HEK293 (cell line): ENCODE data around the gene GMDS.

Source experiments
- GFI1B ChIP-seq: fragments of 450-650 bp; formaldehyde crosslinking; IDR thresholded peaks from 2 replicates; pipeline ENCODE4 v1.5.1; 2016; ENCODE audit warnings: missing biosample characterization, missing genetic modification characterization
- GLI4 ChIP-seq: fragments of 450-650 bp; formaldehyde crosslinking; IDR thresholded peaks from 2 replicates; pipeline ENCODE4 v1.5.1; 2016; ENCODE audit warnings: missing biosample characterization, missing genetic modification characterization
- INSM2 ChIP-seq: fragments of 450-650 bp; formaldehyde crosslinking; IDR thresholded peaks from 2 replicates; pipeline ENCODE4 v1.5.1; 2016; ENCODE audit warnings: missing biosample characterization, missing genetic modification characterization
- PRDM4 ChIP-seq: fragments of 450-650 bp; formaldehyde crosslinking; IDR thresholded peaks from 2 replicates; pipeline ENCODE4 v1.5.1; 2017; ENCODE audit warnings: missing biosample characterization, missing genetic modification characterization
- PRDM6 ChIP-seq: fragments of 450-650 bp; formaldehyde crosslinking; IDR thresholded peaks from 2 replicates; pipeline ENCODE4 v1.5.1; 2017; ENCODE audit warnings: missing biosample characterization, missing genetic modification characterization
- REPIN1 ChIP-seq: fragments of 450-650 bp; formaldehyde crosslinking; IDR thresholded peaks from 2 replicates; pipeline ENCODE4 v1.5.1; 2017; ENCODE audit warnings: missing biosample characterization, missing genetic modification characterization, low read depth
- SP2 ChIP-seq: fragments of 450-650 bp; formaldehyde crosslinking; IDR thresholded peaks from 2 replicates; pipeline ENCODE4 v1.5.1; 2016; ENCODE audit warnings: missing biosample characterization, missing genetic modification characterization
- ZBTB17 ChIP-seq: fragments of 450-650 bp; formaldehyde crosslinking; IDR thresholded peaks from 2 replicates; pipeline ENCODE4 v1.5.1; 2016; ENCODE audit warnings: missing biosample characterization, missing genetic modification characterization
- ZNF114 ChIP-seq: fragments of 450-650 bp; formaldehyde crosslinking; IDR thresholded peaks from 2 replicates; pipeline ENCODE4 v1.5.0; 2017; ENCODE audit warnings: missing biosample characterization, missing genetic modification characterization
- ZNF211 ChIP-seq: fragments of 450-650 bp; formaldehyde crosslinking; IDR thresholded peaks from 2 replicates; pipeline ENCODE4 v1.5.1; 2016; ENCODE audit warnings: low read depth, missing biosample characterization, missing genetic modification characterization
- ZNF341 ChIP-seq: fragments of 450-650 bp; formaldehyde crosslinking; IDR thresholded peaks from 2 replicates; pipeline ENCODE4; 2016; ENCODE audit warnings: low read depth, missing biosample characterization, missing genetic modification characterization
- ZNF350 ChIP-seq: fragments of 450-650 bp; formaldehyde crosslinking; IDR thresholded peaks from 2 replicates; pipeline ENCODE4 v1.5.0; 2017; ENCODE audit warnings: missing biosample characterization, mild to moderate bottlenecking, missing genetic modification characterization
- ZNF37A ChIP-seq: fragments of 450-650 bp; IDR thresholded peaks from 2 replicates; pipeline ENCODE4 v1.5.1; 2018; ENCODE audit warnings: missing biosample characterization, missing genetic modification characterization
- ZNF394 ChIP-seq: fragments of 450-650 bp; formaldehyde crosslinking; IDR thresholded peaks from 2 replicates; pipeline ENCODE4 v1.5.1; 2016; ENCODE audit warnings: missing biosample characterization, missing genetic modification characterization, mild to moderate bottlenecking, moderate library complexity, borderline replicate concordance
- ZNF514 ChIP-seq: fragments of 450-650 bp; formaldehyde crosslinking; IDR thresholded peaks from 2 replicates; pipeline ENCODE4 v1.5.1; 2016; ENCODE audit warnings: missing biosample characterization, missing genetic modification characterization
- ZNF544 ChIP-seq: fragments of 450-650 bp; formaldehyde crosslinking; IDR thresholded peaks from 2 replicates; pipeline ENCODE4 v1.5.0; 2017; ENCODE audit warnings: missing biosample characterization, missing genetic modification characterization
- ZNF549 ChIP-seq: fragments of 450-650 bp; IDR thresholded peaks from 2 replicates; pipeline ENCODE4 v1.5.1; 2018; ENCODE audit warnings: missing biosample characterization, missing genetic modification characterization, mild to moderate bottlenecking, inconsistent platforms, moderate library complexity
- ZNF555 ChIP-seq: fragments of 450-650 bp; formaldehyde crosslinking; conservative IDR thresholded peaks from 2 replicates; pipeline ENCODE4 v1.5.1; 2017; ENCODE audit warnings: missing biosample characterization, mild to moderate bottlenecking, missing genetic modification characterization, inconsistent platforms
- ZNF558 ChIP-seq: fragments of 450-650 bp; formaldehyde crosslinking; IDR thresholded peaks from 2 replicates; pipeline ENCODE4 v1.5.1; 2016; ENCODE audit warnings: missing biosample characterization, missing genetic modification characterization
- ZNF561 ChIP-seq: fragments of 450-650 bp; IDR thresholded peaks from 2 replicates; pipeline ENCODE4 v1.5.1; 2018; ENCODE audit warnings: missing biosample characterization, missing genetic modification characterization, borderline replicate concordance
- ZNF585B ChIP-seq: fragments of 450-650 bp; formaldehyde crosslinking; IDR thresholded peaks from 2 replicates; pipeline ENCODE4 v1.5.1; 2016; ENCODE audit warnings: missing biosample characterization, missing genetic modification characterization
- ZNF660 ChIP-seq: fragments of 450-650 bp; IDR thresholded peaks from 2 replicates; pipeline ENCODE4 v1.5.1; 2018; ENCODE audit warnings: missing biosample characterization, mild to moderate bottlenecking, missing genetic modification characterization
- ZNF677 ChIP-seq: fragments of 450-650 bp; IDR thresholded peaks from 2 replicates; pipeline ENCODE4 v1.5.0; 2018; ENCODE audit warnings: missing biosample characterization, mild to moderate bottlenecking, missing genetic modification characterization, moderate library complexity
- ZNF692 ChIP-seq: fragments of 450-650 bp; formaldehyde crosslinking; IDR thresholded peaks from 2 replicates; pipeline ENCODE4 v1.5.1; 2016; ENCODE audit warnings: missing biosample characterization, missing genetic modification characterization
- ZNF707 ChIP-seq: fragments of 450-650 bp; formaldehyde crosslinking; IDR thresholded peaks from 2 replicates; pipeline ENCODE4 v1.5.1; 2016; ENCODE audit warnings: missing biosample characterization, missing genetic modification characterization
- ZNF792 ChIP-seq: fragments of 450-650 bp; formaldehyde crosslinking; IDR thresholded peaks from 2 replicates; pipeline ENCODE4 v1.5.1; 2016; ENCODE audit warnings: missing biosample characterization, missing genetic modification characterization
- ZSCAN4 ChIP-seq: fragments of 450-650 bp; formaldehyde crosslinking; IDR thresholded peaks from 2 replicates; pipeline ENCODE4 v1.5.1; 2017; ENCODE audit warnings: missing biosample characterization, missing genetic modification characterization

GMDS gene

GRCh38 chr6:2028457-2029038 lies 216.9 kb downstream of the GMDS start (continued):
- peak; percentile 96 for TF ChIP-seq ZNF561
- 0 out of 2 replicates have a peak, but pooled peaks have one; percentile 24 for TF ChIP-seq ZNF37A (tag by site-specific recombination)
- peak; percentile 76; the same call in 1 of the 2 replicates for TF ChIP-seq ZNF394 (tag by site-specific recombination)
- no peak for TF ChIP-seq ZNF707
- no peak for TF ChIP-seq ZNF350 (tag by site-specific recombination)
- TF ChIP-seq ZNF792 (tag by site-specific recombination) = peak; percentile 80; the same call in 1 of the 2 replicates
- no peak for TF ChIP-seq GLI4
- peak; percentile 49 for TF ChIP-seq SP2 (tag by site-specific recombination)
- peak; percentile 99 for TF ChIP-seq INSM2 (tag by site-specific recombination)
- peak; percentile 96 for TF ChIP-seq PRDM4 (tag by site-specific recombination)
- peak; percentile 84; the same call in 1 of the 2 replicates for TF ChIP-seq ZNF558 (tag by site-specific recombination)
- TF ChIP-seq PRDM6 (tag by site-specific recombination) = peak; percentile 99
- TF ChIP-seq ZNF114 (tag by site-specific recombination) = no peak
- TF ChIP-seq ZNF514 (tag by site-specific recombination) = no peak
- TF ChIP-seq ZSCAN4 (tag by site-specific recombination) = peak; percentile 85
- no peak for TF ChIP-seq REPIN1 (tag by site-specific recombination)
- TF ChIP-seq GFI1B (tag by site-specific recombination) = peak; percentile 90
- TF ChIP-seq ZNF549 (tag by site-specific recombination) = no peak
- TF ChIP-seq ZNF692 (tag by site-specific recombination) = peak; percentile 91
- TF ChIP-seq ZNF555 = no peak
- TF ChIP-seq ZBTB17 = peak; percentile 94
- peak; percentile 30; the same call in 1 of the 2 replicates for TF ChIP-seq ZNF660 (tag by site-specific recombination)
- TF ChIP-seq ZNF585B (tag by site-specific recombination) = no peak
- no peak for TF ChIP-seq ZNF211
- no peak for TF ChIP-seq ZNF677 (tag by site-specific recombination)
- TF ChIP-seq ZNF544 (tag by site-specific recombination) = no peak
- peak; percentile 22 for TF ChIP-seq ZNF341 (tag by site-specific recombination)
